ENCODE results near the gene NME7. TPM values are rescaled to one million over a fixed set of nuclear protein-coding genes. Genes with fewer than 3 reads are reported as not detected.
A peak's percentile ranks its signal among the peaks of the same experiment; 100 is the strongest.
"Not testable (repeated sequence)": the region's sequence is repeated elsewhere in the genome, so short reads cannot be mapped to it uniquely, and the experiment has no call there.

The NME7 gene
- total RNA-seq, 1 experiment from 2014 or later = 25.2 TPM

DNA sequence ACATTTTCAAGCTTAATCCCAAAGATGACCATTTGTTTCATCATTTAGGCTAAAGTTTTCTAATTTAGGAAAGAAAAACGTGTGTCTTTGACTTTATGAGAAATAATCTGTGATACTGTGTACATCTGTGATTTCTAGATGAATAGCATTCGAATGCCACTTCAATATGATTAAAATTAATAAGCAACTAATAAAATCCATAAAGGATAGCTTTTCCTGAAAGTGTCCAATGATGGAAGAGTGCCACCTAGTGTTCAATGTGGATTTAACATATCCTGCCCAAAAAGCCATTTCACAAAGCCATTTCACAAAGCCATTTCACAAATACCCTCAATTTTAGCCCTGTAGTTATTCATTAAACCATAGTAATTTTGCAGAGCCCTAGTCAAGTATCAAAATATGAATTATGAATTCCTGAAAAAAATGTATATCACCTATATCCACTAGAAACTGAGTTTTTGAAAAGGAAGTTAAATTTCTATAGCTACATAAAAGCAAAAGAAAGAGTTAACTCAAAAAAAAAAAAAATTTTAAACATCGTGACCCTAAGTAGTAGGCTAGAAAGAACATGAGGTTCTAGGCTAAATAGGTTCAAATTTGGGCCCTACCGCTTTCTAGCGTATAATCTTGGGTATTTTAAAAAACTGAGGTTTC lies 19.1 kb downstream of the NME7 start:
- TF ChIP-seq, protein P1, sequence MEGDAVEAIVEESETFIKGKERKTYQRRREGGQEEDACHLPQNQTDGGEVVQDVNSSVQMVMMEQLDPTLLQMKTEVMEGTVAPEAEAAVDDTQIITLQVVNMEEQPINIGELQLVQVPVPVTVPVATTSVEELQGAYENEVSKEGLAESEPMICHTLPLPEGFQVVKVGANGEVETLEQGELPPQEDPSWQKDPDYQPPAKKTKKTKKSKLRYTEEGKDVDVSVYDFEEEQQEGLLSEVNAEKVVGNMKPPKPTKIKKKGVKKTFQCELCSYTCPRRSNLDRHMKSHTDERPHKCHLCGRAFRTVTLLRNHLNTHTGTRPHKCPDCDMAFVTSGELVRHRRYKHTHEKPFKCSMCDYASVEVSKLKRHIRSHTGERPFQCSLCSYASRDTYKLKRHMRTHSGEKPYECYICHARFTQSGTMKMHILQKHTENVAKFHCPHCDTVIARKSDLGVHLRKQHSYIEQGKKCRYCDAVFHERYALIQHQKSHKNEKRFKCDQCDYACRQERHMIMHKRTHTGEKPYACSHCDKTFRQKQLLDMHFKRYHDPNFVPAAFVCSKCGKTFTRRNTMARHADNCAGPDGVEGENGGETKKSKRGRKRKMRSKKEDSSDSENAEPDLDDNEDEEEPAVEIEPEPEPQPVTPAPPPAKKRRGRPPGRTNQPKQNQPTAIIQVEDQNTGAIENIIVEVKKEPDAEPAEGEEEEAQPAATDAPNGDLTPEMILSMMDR (IDR thresholded peaks at IDR 0.05; ENCODE audit: unreplicated experiment) = peak; percentile 59
- Mint-ChIP-seq H3K27me3 (ENCODE audit: unreplicated experiment) (no peaks in the 10 kb centered on the region), H3K4me3 (ENCODE audit: low read depth, unreplicated experiment) (no peak overlapping the region), H3K9me3 (ENCODE audit: low read depth, unreplicated experiment) (no peaks in the 10 kb centered on the region), H3K4me1 (ENCODE audit: low read depth, unreplicated experiment) (peaks cover 13% of the 10 kb centered on the region), H3K36me3 (ENCODE audit: insufficient read depth, unreplicated experiment) (no peaks in the 10 kb centered on the region), H3K27ac (ENCODE audit: unreplicated experiment) (no peak overlapping the region)
- peak; percentile 46 for DNase-seq
- no TSS peak for BruUV-seq (replicated peaks)
- CTCF ChIA-PET = interaction anchor here (0.6 to 5.5 kb wide), 17 partner anchors 19 to 1006 kb away, joined by 3 to 51 read pairs (median 4); partner anchors contain the start of genes BLZF1 and NME7
- intact Hi-C loops (cut with micrococcal nuclease; ENCODE audit: unreplicated experiment) = loop anchor here (1.0 to 10.0 kb wide), 9 partner anchors 78 to 1004 kb away; no protein-coding TSS in a partner anchor

DNA sequence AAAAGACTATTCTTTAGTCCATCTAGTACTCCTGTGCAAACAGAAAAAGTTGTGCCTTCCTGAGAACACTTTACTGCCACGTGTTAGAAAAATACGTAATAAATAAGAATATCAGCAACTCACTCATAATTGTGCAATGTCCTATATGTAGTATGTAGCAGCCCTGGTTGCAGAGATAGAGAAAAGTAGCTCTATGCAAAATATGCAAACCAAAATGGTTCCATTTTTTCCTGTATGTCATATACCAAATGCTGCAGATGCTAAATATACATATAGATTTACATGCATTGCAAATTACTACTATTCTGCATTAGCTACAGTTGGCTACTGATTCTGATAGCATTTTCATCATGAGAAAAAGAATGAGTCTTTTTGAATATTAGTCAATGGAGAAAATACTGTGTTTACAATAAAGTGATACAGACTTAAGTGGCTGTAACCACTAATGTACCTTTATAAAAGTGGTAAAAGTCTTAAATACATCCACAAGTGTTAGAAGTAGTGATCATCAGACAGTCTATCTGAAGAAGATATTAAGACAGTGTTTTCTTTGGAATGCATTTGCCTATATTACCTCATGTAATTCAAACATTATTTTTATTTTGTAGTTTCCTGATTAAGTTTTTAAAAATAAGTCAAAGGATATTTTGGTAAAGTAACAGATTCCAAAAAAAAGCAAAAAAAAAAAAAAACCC lies 19.8 kb downstream of the NME7 start:
- no TSS peak for BruUV-seq (replicated peaks)
- intact Hi-C loops (cut with micrococcal nuclease; ENCODE audit: unreplicated experiment) = loop anchor here (1.0 to 10.0 kb wide), 9 partner anchors 77 to 1003 kb away; no protein-coding TSS in a partner anchor
- CTCF ChIA-PET = interaction anchor here (0.6 to 5.5 kb wide), 13 partner anchors 20 to 1005 kb away, joined by 3 to 51 read pairs (median 5); partner anchors contain the start of genes BLZF1 and NME7

DNA sequence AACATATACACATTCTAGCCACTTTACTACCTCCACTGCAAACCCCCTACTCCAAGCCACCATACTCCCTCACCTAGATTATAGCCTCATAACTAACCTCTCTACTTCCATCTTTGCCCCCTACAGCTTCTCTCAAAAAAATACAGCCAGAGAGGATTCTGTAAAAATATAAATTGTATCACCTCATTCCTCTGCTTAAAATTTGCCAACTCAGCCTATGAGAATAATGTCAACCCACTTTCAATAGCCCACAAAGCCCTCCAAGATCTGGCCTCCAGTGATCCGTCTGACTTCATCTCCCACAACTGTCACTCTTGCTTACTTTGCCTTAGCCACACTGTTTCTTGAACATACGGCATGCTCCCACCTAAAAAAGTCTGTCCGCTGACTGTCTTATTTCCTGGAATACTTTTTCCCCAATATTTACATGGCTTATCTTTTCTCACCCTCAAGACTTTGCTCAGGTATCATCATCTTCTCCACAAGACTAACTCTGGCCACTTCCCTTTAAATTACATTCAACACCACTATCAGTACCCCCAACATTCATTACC lies 21.5 kb downstream of the NME7 start:
- no peaks in the 10 kb centered on the region for H3K36me3 Mint-ChIP-seq (ENCODE audit: insufficient read depth, unreplicated experiment)
- TF ChIP-seq, protein P1 (IDR thresholded peaks at IDR 0.05; ENCODE audit: unreplicated experiment) = no peak
- H3K4me1 Mint-ChIP-seq (ENCODE audit: low read depth, unreplicated experiment) = peaks cover 13% of the 10 kb centered on the region
- no peaks in the 10 kb centered on the region for H3K9me3 Mint-ChIP-seq (ENCODE audit: low read depth, unreplicated experiment)
- H3K27me3 Mint-ChIP-seq (ENCODE audit: unreplicated experiment) = no peaks in the 10 kb centered on the region
- no peak overlapping the region for H3K27ac Mint-ChIP-seq (ENCODE audit: unreplicated experiment)
- BruUV-seq (replicated peaks) = no TSS peak
- intact Hi-C loops (cut with micrococcal nuclease; ENCODE audit: unreplicated experiment) = loop anchor here (5.0 to 10.0 kb wide), 6 partner anchors 199 to 1001 kb away; no protein-coding TSS in a partner anchor
- CTCF ChIA-PET = interaction anchor here (5.5 kb wide), 1 partner anchor 743 kb away, joined by 51 read pairs; no protein-coding TSS in a partner anchor
- no peak for DNase-seq
- H3K4me3 Mint-ChIP-seq (ENCODE audit: low read depth, unreplicated experiment) = no peak overlapping the region

More for the DNA sequence above, 19.8 kb downstream of the NME7 start:
- Mint-ChIP-seq H3K36me3 (ENCODE audit: insufficient read depth, unreplicated experiment) (no peaks in the 10 kb centered on the region), H3K27me3 (ENCODE audit: unreplicated experiment) (no peaks in the 10 kb centered on the region), H3K4me1 (ENCODE audit: low read depth, unreplicated experiment) (peaks cover 13% of the 10 kb centered on the region), H3K27ac (ENCODE audit: unreplicated experiment) (no peak overlapping the region), H3K4me3 (ENCODE audit: low read depth, unreplicated experiment) (no peak overlapping the region), H3K9me3 (ENCODE audit: low read depth, unreplicated experiment) (no peaks in the 10 kb centered on the region)
- TF ChIP-seq, protein P1 (IDR thresholded peaks at IDR 0.05; ENCODE audit: unreplicated experiment) = no peak
- no peak for DNase-seq

DNA sequence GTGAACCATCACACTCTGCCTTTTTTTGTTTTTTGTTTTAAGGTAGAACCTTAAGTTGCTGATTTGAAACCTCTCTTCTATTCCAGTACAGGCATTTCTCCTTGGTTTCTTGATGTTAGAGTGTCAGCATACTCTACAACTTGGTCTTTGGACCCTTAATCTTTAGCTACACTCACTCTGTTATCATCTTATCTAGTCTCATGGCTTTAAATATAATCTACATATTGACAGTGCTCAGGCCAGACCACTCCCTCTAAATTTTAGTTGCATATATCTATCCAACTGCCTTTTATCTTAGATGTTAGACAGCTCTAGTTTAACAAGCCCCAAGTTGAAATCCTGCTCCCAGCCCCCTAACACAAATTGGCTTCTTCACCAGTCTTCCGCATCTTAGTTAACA lies 22.1 kb downstream of the NME7 start:
- CTCF ChIA-PET = no interaction called here
- H3K4me1 Mint-ChIP-seq (ENCODE audit: low read depth, unreplicated experiment) = peaks cover 13% of the 10 kb centered on the region
- BruUV-seq (replicated peaks) = no TSS peak
- intact Hi-C loops (cut with micrococcal nuclease; ENCODE audit: unreplicated experiment) = loop anchor here (5.0 to 10.0 kb wide), 6 partner anchors 198 to 1001 kb away; no protein-coding TSS in a partner anchor
- DNase-seq = no peak
- H3K36me3 Mint-ChIP-seq (ENCODE audit: insufficient read depth, unreplicated experiment) = no peaks in the 10 kb centered on the region
- peaks cover 3% of the 10 kb centered on the region for H3K9me3 Mint-ChIP-seq (ENCODE audit: low read depth, unreplicated experiment)
- H3K27me3 Mint-ChIP-seq (ENCODE audit: unreplicated experiment) = no peaks in the 10 kb centered on the region
- TF ChIP-seq, protein P1 (IDR thresholded peaks at IDR 0.05; ENCODE audit: unreplicated experiment) = no peak
- H3K4me3 Mint-ChIP-seq (ENCODE audit: low read depth, unreplicated experiment) = no peak overlapping the region
- no peak overlapping the region for H3K27ac Mint-ChIP-seq (ENCODE audit: unreplicated experiment)

DNA sequence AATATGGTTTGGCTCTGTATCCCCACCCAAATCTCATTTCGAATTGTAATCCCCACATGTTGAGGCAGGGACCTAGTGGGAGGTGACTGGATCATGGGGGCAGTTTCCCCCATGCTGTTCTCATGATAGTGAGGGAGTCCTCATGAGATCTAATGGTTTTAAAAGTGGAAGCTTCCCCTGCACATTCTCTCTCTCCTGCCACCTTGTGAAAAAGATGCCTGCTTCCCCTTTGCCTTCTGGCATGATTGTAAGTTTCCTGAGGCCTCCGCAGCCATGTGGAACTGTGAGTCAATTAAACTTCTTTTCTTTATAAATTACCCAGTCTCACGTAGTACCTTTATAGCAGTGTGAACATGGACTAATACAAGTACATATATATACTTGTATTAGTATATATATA lies 25.5 kb downstream of the NME7 start:
- BruUV-seq (replicated peaks); DNase-seq; H3K4me3 Mint-ChIP-seq (ENCODE audit: low read depth, unreplicated experiment); H3K27me3 Mint-ChIP-seq (ENCODE audit: unreplicated experiment); H3K36me3 Mint-ChIP-seq (ENCODE audit: insufficient read depth, unreplicated experiment); CTCF ChIA-PET; H3K9me3 Mint-ChIP-seq (ENCODE audit: low read depth, unreplicated experiment); H3K27ac Mint-ChIP-seq (ENCODE audit: unreplicated experiment): not testable (repeated sequence)
- intact Hi-C loops (cut with micrococcal nuclease; ENCODE audit: unreplicated experiment) = loop anchor here (10.0 kb wide), 3 partner anchors 437 to 997 kb away; no protein-coding TSS in a partner anchor
- peaks cover 21% of the 10 kb centered on the region for H3K4me1 Mint-ChIP-seq (ENCODE audit: low read depth, unreplicated experiment)
